Measurements from ENCODE around the gene CDC25A. TPM values are rescaled to one million over a fixed set of nuclear protein-coding genes. Genes with fewer than 3 reads are reported as not detected.

The CDC25A gene
- total RNA-seq, 2 donors from 2014 or later, result 0.24 to 0.74 TPM

- Histone ChIP-seq H3K27ac (no peak overlapping the region), H3K27me3 (no peaks in the 10 kb centered on the region), H3K36me3 (no peaks in the 10 kb centered on the region), H3K9me3 (no peaks in the 10 kb centered on the region), H3K4me3 (no peak overlapping the region), H3K4me1 (peaks cover 0 to 14% of the 10 kb centered on the region in 2 donors)
- no peak for DNase-seq (ENCODE audit: low spot score)
- TF ChIP-seq, protein P1, sequence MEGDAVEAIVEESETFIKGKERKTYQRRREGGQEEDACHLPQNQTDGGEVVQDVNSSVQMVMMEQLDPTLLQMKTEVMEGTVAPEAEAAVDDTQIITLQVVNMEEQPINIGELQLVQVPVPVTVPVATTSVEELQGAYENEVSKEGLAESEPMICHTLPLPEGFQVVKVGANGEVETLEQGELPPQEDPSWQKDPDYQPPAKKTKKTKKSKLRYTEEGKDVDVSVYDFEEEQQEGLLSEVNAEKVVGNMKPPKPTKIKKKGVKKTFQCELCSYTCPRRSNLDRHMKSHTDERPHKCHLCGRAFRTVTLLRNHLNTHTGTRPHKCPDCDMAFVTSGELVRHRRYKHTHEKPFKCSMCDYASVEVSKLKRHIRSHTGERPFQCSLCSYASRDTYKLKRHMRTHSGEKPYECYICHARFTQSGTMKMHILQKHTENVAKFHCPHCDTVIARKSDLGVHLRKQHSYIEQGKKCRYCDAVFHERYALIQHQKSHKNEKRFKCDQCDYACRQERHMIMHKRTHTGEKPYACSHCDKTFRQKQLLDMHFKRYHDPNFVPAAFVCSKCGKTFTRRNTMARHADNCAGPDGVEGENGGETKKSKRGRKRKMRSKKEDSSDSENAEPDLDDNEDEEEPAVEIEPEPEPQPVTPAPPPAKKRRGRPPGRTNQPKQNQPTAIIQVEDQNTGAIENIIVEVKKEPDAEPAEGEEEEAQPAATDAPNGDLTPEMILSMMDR (IDR thresholded peaks at IDR 0.05), result no peak
These were observed 77.8 kb downstream of the CDC25A start for GRCh38 chr3:48110463-48110862.

DNA sequence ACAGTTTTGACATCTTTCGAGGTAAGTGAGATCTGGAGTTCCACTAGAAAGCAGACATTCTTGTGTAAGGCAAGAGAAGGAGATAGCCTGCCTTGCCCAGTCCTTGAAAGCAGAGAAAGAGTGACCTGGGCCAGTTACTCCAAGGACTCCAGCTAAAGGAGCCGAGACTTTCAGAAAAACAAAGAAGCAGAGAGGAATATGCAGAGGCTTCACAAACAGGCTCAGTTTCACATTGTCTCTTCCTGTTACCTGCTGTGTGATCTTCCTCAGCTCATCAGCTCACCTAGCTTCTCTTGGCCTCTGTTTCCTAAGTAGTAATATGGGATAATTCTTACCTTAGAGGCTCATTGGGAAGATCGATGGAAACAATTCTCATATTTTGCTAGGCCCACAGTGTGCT, 81.0 kb downstream of the CDC25A start:
- no peak for DNase-seq (ENCODE audit: low spot score)
- TF ChIP-seq, protein P1 (IDR thresholded peaks at IDR 0.05), result no peak
- no peak overlapping the region for H3K4me3 ChIP-seq
- H3K9me3 ChIP-seq, result no peaks in the 10 kb centered on the region
- no peaks in the 10 kb centered on the region for H3K36me3 ChIP-seq
- H3K27me3 ChIP-seq, result no peaks in the 10 kb centered on the region
- no peak overlapping the region for H3K27ac ChIP-seq
- peaks cover 0 to 4% of the 10 kb centered on the region in 2 donors for H3K4me1 ChIP-seq

MicroRNAs encoded within 50 kb of the gene (microRNA counts, 767-probe panel; counts per million panel counts)
- microRNA hsa-miR-4443, result 31.0 to 5,368 counts per million in 2 donors

Small RNA genes within 50 kb of the gene (microRNA-seq; reads per million reads assigned to microRNA genes)
- 2.8 to 21.2 reads per million in 2 donors for gene MIR4443 (ENCODE audit: borderline number of aligned reads in 2 of 2, borderline replicate concordance in 1 of 2)

Other genes starting within 250 kb of the CDC25A start
- 100 to 1,000 TPM; 428 to 552 TPM for gene MAP4, start 172.0 kb downstream of the CDC25A start, total RNA-seq
- 1 to 10 TPM in 1 of 2 donors, not detected in 1; 1.5 TPM for gene CAMP, start 35.1 kb upstream of the CDC25A start, total RNA-seq
- 1 to 10 TPM; 6.6 to 6.7 TPM for gene ZNF589, start 52.7 kb upstream of the CDC25A start, total RNA-seq
- 10 to 100 TPM; 19.9 to 21.1 TPM for gene NME6, start 113.0 kb upstream of the CDC25A start, total RNA-seq
- not detected for gene SPINK8, start 145.2 kb upstream of the CDC25A start, total RNA-seq
- not detected for gene FBXW12, start 183.8 kb upstream of the CDC25A start, total RNA-seq
- gene PLXNB1, start 241.7 kb upstream of the CDC25A start, total RNA-seq, result 10 to 100 TPM; 69.4 to 73.0 TPM